ENCODE data around the gene MACROD1. TPM values are rescaled to one million over a fixed set of nuclear protein-coding genes. Genes with fewer than 3 reads are reported as not detected.

MACROD1 gene
- total RNA-seq, 1 experiment from 2014 or later: not detected

- DNase-seq: no peak
- no peaks in the 10 kb centered on the region for H3K9me2 ChIP-seq (replicated peaks; ENCODE audit: insufficient read depth, low read length)
- no peaks in the 10 kb centered on the region for H3K79me2 ChIP-seq (ENCODE audit: low read length)
- H2AFZ ChIP-seq (ENCODE audit: low read length): no peak overlapping the region
- H3K9ac ChIP-seq (ENCODE audit: low read length): no peak overlapping the region
- no peaks in the 10 kb centered on the region for H3K4me1 ChIP-seq (ENCODE audit: low read length)
- H3K4me2 ChIP-seq (ENCODE audit: low read depth, low read length, poor library complexity, severe bottlenecking): no peak overlapping the region
- H4K20me1 ChIP-seq (ENCODE audit: insufficient read depth, low read depth, low read length): no peaks in the 10 kb centered on the region
- H3K36me3 ChIP-seq (ENCODE audit: insufficient read depth, low read length): no peaks in the 10 kb centered on the region
- no peak overlapping the region for H3K4me3 ChIP-seq (ENCODE audit: low read length)
- H3K27me3 ChIP-seq (ENCODE audit: low read length): no peaks in the 10 kb centered on the region
- H3K9me3 ChIP-seq (ENCODE audit: low read length): no peaks in the 10 kb centered on the region
- no peak overlapping the region for H3K27ac ChIP-seq (ENCODE audit: low read length)
Observed at GRCh38 chr11:64144587-64145472, 21.1 kb downstream of the MACROD1 start.

DNA sequence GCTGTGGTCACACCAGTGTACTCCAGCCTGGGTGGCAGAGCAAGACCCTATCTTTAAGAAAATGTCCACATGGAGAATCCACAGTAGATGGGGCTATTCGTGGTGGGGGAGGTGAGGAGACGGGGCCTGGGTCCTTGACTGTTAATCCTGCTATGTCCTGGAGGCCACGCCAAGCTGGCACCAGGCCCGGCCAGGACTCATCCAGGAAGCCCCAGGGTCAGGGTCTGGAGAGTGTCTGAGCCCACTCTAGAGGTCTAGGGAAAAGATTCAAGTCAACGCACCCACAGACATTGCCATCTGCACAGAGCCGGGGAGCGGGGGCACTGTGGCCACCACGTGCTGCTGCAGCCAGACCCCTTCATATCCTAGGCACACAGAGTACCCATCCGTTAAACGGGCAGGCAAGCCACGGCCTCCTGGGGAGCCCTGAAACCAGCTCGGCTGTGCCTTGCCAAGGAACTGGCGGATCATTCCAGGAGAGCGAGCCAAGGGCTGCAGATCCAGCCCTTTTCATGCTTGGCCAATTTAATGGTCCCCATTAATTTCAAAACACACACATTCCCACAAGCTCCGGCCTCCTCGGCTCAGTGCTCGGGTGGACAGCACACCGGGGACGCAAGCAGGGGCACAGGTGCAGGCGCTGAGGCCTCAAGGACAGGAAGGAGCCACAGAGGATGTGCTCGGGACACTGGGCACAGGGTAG, 24.7 kb downstream of the MACROD1 start:
- Histone ChIP-seq H3K9me3 (ENCODE audit: low read length) (no peaks in the 10 kb centered on the region), H3K4me3 (ENCODE audit: low read length) (no peak overlapping the region), H4K20me1 (ENCODE audit: insufficient read depth, low read depth, low read length) (peaks cover 1% of the 10 kb centered on the region; the same call in 1 of the 2 replicates), H3K27ac (ENCODE audit: low read length) (no peak overlapping the region), H3K79me2 (ENCODE audit: low read length) (no peaks in the 10 kb centered on the region), H3K36me3 (ENCODE audit: insufficient read depth, low read length) (no peaks in the 10 kb centered on the region), H3K27me3 (ENCODE audit: low read length) (no peaks in the 10 kb centered on the region), H3K4me1 (ENCODE audit: low read length) (no peaks in the 10 kb centered on the region), H3K4me2 (ENCODE audit: low read depth, low read length, poor library complexity, severe bottlenecking) (no peak overlapping the region), H2AFZ (ENCODE audit: low read length) (no peak overlapping the region), H3K9me2 (replicated peaks; ENCODE audit: insufficient read depth, low read length) (no peaks in the 10 kb centered on the region), H3K9ac (ENCODE audit: low read length) (no peak overlapping the region)
- DNase-seq: no peak

DNA sequence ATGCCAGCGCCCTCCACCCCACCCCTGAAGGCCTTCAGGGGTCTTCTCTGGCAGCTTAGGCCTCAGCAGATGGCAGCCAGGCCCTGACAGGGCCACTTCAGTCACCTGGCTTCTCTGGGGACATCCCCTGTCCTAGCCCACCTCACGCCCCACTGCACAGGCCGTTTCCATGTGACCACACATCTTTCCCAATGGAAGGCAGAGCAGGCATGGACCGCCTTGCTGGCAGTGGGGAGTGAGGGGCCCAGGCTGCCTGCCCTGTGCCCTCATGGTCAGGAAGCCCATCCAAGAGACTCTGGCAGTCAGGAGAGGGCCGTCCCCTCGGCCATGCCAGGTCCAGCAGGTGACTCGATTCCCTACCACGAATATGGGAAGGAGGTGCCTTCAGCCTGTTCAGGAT, 25.8 kb downstream of the MACROD1 start:
- Histone ChIP-seq H3K36me3 (ENCODE audit: insufficient read depth, low read length) (no peaks in the 10 kb centered on the region), H3K4me2 (ENCODE audit: low read depth, low read length, poor library complexity, severe bottlenecking) (no peak overlapping the region), H3K4me3 (ENCODE audit: low read length) (no peak overlapping the region), H3K9ac (ENCODE audit: low read length) (no peak overlapping the region), H4K20me1 (ENCODE audit: insufficient read depth, low read depth, low read length) (peaks cover 4% of the 10 kb centered on the region; the same call in 1 of the 2 replicates), H3K27me3 (ENCODE audit: low read length) (no peaks in the 10 kb centered on the region), H3K27ac (ENCODE audit: low read length) (no peak overlapping the region), H2AFZ (ENCODE audit: low read length) (no peak overlapping the region), H3K9me3 (ENCODE audit: low read length) (no peaks in the 10 kb centered on the region), H3K4me1 (ENCODE audit: low read length) (no peaks in the 10 kb centered on the region), H3K79me2 (ENCODE audit: low read length) (no peaks in the 10 kb centered on the region), H3K9me2 (replicated peaks; ENCODE audit: insufficient read depth, low read length) (no peaks in the 10 kb centered on the region)
- no peak for DNase-seq

- H3K4me2 ChIP-seq (ENCODE audit: low read depth, low read length, poor library complexity, severe bottlenecking): no peak overlapping the region
- peaks cover 4% of the 10 kb centered on the region; the same call in 1 of the 2 replicates for H4K20me1 ChIP-seq (ENCODE audit: insufficient read depth, low read depth, low read length)
- H3K9me3 ChIP-seq (ENCODE audit: low read length): no peaks in the 10 kb centered on the region
- H3K27ac ChIP-seq (ENCODE audit: low read length): no peak overlapping the region
- no peaks in the 10 kb centered on the region for H3K79me2 ChIP-seq (ENCODE audit: low read length)
- H3K9ac ChIP-seq (ENCODE audit: low read length): no peak overlapping the region
- no peaks in the 10 kb centered on the region for H3K36me3 ChIP-seq (ENCODE audit: insufficient read depth, low read length)
- no peak overlapping the region for H3K4me3 ChIP-seq (ENCODE audit: low read length)
- H2AFZ ChIP-seq (ENCODE audit: low read length): no peak overlapping the region
- no peaks in the 10 kb centered on the region for H3K4me1 ChIP-seq (ENCODE audit: low read length)
- DNase-seq: no peak
- no peaks in the 10 kb centered on the region for H3K9me2 ChIP-seq (replicated peaks; ENCODE audit: insufficient read depth, low read length)
- H3K27me3 ChIP-seq (ENCODE audit: low read length): no peaks in the 10 kb centered on the region
Observed at GRCh38 chr11:64139049-64139448, 26.9 kb downstream of the MACROD1 start.

- Histone ChIP-seq H3K4me1 (ENCODE audit: low read length) (no peaks in the 10 kb centered on the region), H3K27ac (ENCODE audit: low read length) (no peak overlapping the region), H2AFZ (ENCODE audit: low read length) (no peak overlapping the region), H3K27me3 (ENCODE audit: low read length) (no peaks in the 10 kb centered on the region), H3K9ac (ENCODE audit: low read length) (no peak overlapping the region), H3K9me3 (ENCODE audit: low read length) (no peaks in the 10 kb centered on the region), H3K4me2 (ENCODE audit: low read depth, low read length, poor library complexity, severe bottlenecking) (no peak overlapping the region), H3K36me3 (ENCODE audit: insufficient read depth, low read length) (no peaks in the 10 kb centered on the region), H4K20me1 (ENCODE audit: insufficient read depth, low read depth, low read length) (peaks cover 4% of the 10 kb centered on the region; the same call in 1 of the 2 replicates), H3K9me2 (replicated peaks; ENCODE audit: insufficient read depth, low read length) (no peaks in the 10 kb centered on the region), H3K4me3 (ENCODE audit: low read length) (no peak overlapping the region), H3K79me2 (ENCODE audit: low read length) (no peaks in the 10 kb centered on the region)
- no peak for DNase-seq
Observed at GRCh38 chr11:64138398-64138797, 27.5 kb downstream of the MACROD1 start.

DNA sequence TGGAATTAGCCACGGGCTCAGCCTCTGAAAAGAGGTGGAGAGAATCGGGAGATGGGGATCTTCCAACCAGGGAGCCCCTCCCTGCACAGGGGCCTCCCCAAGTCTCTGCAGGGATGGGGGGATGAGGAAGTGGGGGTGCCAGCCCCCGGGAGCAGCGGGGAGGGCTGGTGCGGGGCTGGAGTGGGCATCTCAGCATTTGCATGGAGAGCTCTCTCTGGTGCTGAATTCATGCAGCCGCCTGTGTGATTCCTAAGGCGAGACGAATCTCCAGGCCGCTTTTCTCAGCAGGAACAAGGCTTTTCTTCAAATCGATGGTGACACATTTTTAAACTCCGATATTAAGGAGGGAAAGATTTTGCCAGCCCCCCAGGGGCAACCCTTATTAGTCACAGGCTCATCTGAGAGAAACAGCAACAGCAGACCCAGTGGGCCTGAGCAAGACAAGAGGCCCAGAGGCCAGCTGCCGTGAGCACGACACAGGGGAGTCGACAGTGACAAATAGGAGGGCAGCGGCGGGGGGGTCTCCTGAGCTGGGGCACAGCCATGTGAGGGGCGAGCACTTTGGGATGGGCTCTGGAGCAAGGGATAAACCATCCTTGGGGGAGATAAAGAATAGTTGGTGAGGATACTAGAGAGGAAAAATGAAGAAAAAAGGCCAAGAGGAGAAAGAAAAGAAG, 29.0 kb downstream of the MACROD1 start:
- Histone ChIP-seq H3K9me2 (replicated peaks; ENCODE audit: insufficient read depth, low read length) (no peaks in the 10 kb centered on the region), H3K4me2 (ENCODE audit: low read depth, low read length, poor library complexity, severe bottlenecking) (no peak overlapping the region), H3K27me3 (ENCODE audit: low read length) (no peaks in the 10 kb centered on the region), H3K4me3 (ENCODE audit: low read length) (no peak overlapping the region), H4K20me1 (ENCODE audit: insufficient read depth, low read depth, low read length) (peaks cover 4% of the 10 kb centered on the region; the same call in 1 of the 2 replicates), H3K27ac (ENCODE audit: low read length) (no peak overlapping the region), H3K4me1 (ENCODE audit: low read length) (no peaks in the 10 kb centered on the region), H2AFZ (ENCODE audit: low read length) (no peak overlapping the region), H3K36me3 (ENCODE audit: insufficient read depth, low read length) (no peaks in the 10 kb centered on the region), H3K9me3 (ENCODE audit: low read length) (no peaks in the 10 kb centered on the region), H3K79me2 (ENCODE audit: low read length) (no peaks in the 10 kb centered on the region), H3K9ac (ENCODE audit: low read length) (no peak overlapping the region)
- no peak for DNase-seq

- H3K9ac ChIP-seq (ENCODE audit: low read length): no peak overlapping the region
- H3K9me2 ChIP-seq (replicated peaks; ENCODE audit: insufficient read depth, low read length): no peaks in the 10 kb centered on the region
- H3K4me2 ChIP-seq (ENCODE audit: low read depth, low read length, poor library complexity, severe bottlenecking): no peak overlapping the region
- no peak overlapping the region for H3K27ac ChIP-seq (ENCODE audit: low read length)
- H3K4me3 ChIP-seq (ENCODE audit: low read length): no peak overlapping the region
- H3K79me2 ChIP-seq (ENCODE audit: low read length): no peaks in the 10 kb centered on the region
- no peak for DNase-seq
- no peaks in the 10 kb centered on the region for H3K36me3 ChIP-seq (ENCODE audit: insufficient read depth, low read length)
- no peaks in the 10 kb centered on the region for H3K9me3 ChIP-seq (ENCODE audit: low read length)
- H2AFZ ChIP-seq (ENCODE audit: low read length): no peak overlapping the region
- H3K4me1 ChIP-seq (ENCODE audit: low read length): no peaks in the 10 kb centered on the region
- H4K20me1 ChIP-seq (ENCODE audit: insufficient read depth, low read depth, low read length): peaks cover 4% of the 10 kb centered on the region; the same call in 1 of the 2 replicates
- H3K27me3 ChIP-seq (ENCODE audit: low read length): no peaks in the 10 kb centered on the region
Observed at GRCh38 chr11:64135711-64136110, 30.2 kb downstream of the MACROD1 start.

DNA sequence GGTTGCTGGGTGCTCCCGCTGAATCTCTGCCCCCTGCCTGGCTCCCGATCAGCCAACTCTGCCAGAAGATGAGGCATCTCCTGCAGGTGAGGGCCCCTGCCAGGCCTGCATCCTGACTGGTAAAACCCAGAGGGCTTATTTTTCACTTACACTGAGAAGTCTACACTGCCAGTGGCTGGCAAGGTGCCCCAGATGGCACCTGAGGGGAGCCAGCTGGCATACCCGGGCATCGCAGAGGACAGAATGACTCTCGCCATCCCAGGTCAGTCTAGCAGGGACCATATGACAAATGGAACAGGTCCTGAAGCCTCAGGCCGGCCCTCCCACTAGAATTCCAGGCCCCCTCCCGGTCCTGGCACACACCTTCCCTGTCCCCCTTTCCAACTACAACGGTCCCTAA, 30.9 kb downstream of the MACROD1 start:
- H3K9me3 ChIP-seq (ENCODE audit: low read length): no peaks in the 10 kb centered on the region
- no peak overlapping the region for H3K4me2 ChIP-seq (ENCODE audit: low read depth, low read length, poor library complexity, severe bottlenecking)
- H3K27ac ChIP-seq (ENCODE audit: low read length): no peak overlapping the region
- no peak overlapping the region for H3K9ac ChIP-seq (ENCODE audit: low read length)
- no peaks in the 10 kb centered on the region for H3K36me3 ChIP-seq (ENCODE audit: insufficient read depth, low read length)
- H3K79me2 ChIP-seq (ENCODE audit: low read length): no peaks in the 10 kb centered on the region
- peaks cover 4% of the 10 kb centered on the region; the same call in 1 of the 2 replicates for H4K20me1 ChIP-seq (ENCODE audit: insufficient read depth, low read depth, low read length)
- DNase-seq: no peak
- H2AFZ ChIP-seq (ENCODE audit: low read length): no peak overlapping the region
- no peaks in the 10 kb centered on the region for H3K9me2 ChIP-seq (replicated peaks; ENCODE audit: insufficient read depth, low read length)
- H3K4me1 ChIP-seq (ENCODE audit: low read length): no peaks in the 10 kb centered on the region
- no peaks in the 10 kb centered on the region for H3K27me3 ChIP-seq (ENCODE audit: low read length)
- H3K4me3 ChIP-seq (ENCODE audit: low read length): no peak overlapping the region

All from Karpas-422 (cell line).